Sigmoid colon (tissue), 4 donors: ENCODE measurements around the gene APOLD1.

Experiments used
- EP300 ChIP-seq, 4 donors: sonication (generic); formaldehyde crosslinking; IDR thresholded peaks; one replicate each; pipeline ENCODE4 v1.6.1; 2017; ENCODE audit warnings: antibody characterized with exemption in 4 of 4
- TF ChIP-seq, protein P1 (sequence below), 4 experiments: fragments of 450-650 bp in 3 of 4; fragments of 200-600 bp in 1 of 4; IDR thresholded peaks; one replicate each; pipeline ENCODE4 v1.5.1; 2016 to 2019; ENCODE audit warnings: antibody characterized with exemption in 4 of 4, mild to moderate bottlenecking in 3 of 4, moderate library complexity in 2 of 4

DNA sequence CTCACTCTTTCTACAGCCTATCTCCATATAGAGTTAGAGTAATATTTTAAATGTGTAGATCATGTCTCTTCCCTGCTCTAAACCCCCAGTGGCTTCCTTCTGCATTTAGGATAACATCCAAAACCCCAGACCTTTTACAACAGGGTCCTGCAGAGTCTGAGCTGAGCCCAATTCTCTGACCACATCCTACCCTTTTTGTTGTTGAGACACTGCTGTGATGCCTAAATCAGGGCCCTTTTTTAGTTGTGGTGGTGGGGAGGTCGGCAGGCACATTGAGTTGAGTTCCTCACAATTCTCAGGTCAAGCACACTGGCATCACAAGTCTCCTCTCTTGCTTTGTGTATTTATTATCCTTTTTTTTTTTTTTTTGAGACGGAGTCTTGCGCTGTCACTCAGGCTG is 25.9 kb downstream of the APOLD1 start:
- no peak for TF ChIP-seq EP300 (IDR thresholded peaks at IDR 0.05)
- TF ChIP-seq, protein P1, sequence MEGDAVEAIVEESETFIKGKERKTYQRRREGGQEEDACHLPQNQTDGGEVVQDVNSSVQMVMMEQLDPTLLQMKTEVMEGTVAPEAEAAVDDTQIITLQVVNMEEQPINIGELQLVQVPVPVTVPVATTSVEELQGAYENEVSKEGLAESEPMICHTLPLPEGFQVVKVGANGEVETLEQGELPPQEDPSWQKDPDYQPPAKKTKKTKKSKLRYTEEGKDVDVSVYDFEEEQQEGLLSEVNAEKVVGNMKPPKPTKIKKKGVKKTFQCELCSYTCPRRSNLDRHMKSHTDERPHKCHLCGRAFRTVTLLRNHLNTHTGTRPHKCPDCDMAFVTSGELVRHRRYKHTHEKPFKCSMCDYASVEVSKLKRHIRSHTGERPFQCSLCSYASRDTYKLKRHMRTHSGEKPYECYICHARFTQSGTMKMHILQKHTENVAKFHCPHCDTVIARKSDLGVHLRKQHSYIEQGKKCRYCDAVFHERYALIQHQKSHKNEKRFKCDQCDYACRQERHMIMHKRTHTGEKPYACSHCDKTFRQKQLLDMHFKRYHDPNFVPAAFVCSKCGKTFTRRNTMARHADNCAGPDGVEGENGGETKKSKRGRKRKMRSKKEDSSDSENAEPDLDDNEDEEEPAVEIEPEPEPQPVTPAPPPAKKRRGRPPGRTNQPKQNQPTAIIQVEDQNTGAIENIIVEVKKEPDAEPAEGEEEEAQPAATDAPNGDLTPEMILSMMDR (IDR thresholded peaks at IDR 0.05), result no peak
